GM19099 (cell line): ENCODE measurements around the gene GARS1.
A peak's percentile ranks its signal among the peaks of the same experiment; 100 is the strongest.

ENCODE experiments used
- POLR2A ChIP-seq: IDR thresholded peaks from 3 replicates; pipeline ENCODE4 v1.6.1; 2011; ENCODE audit warnings: low read depth; ENCODE audit not compliant: insufficient read length; ENCODE audit errors: extremely low read depth

Gene GARS1

GRCh38 chr7:30594540-30595435 is at the start of gene GARS1:
TSS of gene GARS1 (plus strand) at chr7:30594878. CDS start at chr7:30594922, 44 bp downstream.
- TF ChIP-seq POLR2A = peak; percentile 98

GRCh38 chr7:30545791-30546555 is 48.7 kb upstream of the GARS1 start:
- no peak for TF ChIP-seq POLR2A

GRCh38 chr7:30546596-30546995 is 48.1 kb upstream of the GARS1 start:
- no peak for TF ChIP-seq POLR2A

- no peak for TF ChIP-seq POLR2A
Observed at GRCh38 chr7:30548845-30549244, 45.8 kb upstream of the GARS1 start.

GRCh38 chr7:30549931-30550493 is 44.7 kb upstream of the GARS1 start:
- no peak for TF ChIP-seq POLR2A

- no peak for TF ChIP-seq POLR2A
Observed at GRCh38 chr7:30552330-30552729, 42.3 kb upstream of the GARS1 start.

GRCh38 chr7:30553141-30553540 is 41.5 kb upstream of the GARS1 start:
- no peak for TF ChIP-seq POLR2A

- TF ChIP-seq POLR2A = no peak
Observed at GRCh38 chr7:30553546-30553945, 41.1 kb upstream of the GARS1 start.

- no peak for TF ChIP-seq POLR2A
Observed at GRCh38 chr7:30555525-30555924, 39.2 kb upstream of the GARS1 start.

- no peak for TF ChIP-seq POLR2A
Observed at GRCh38 chr7:30556840-30557239, 37.8 kb upstream of the GARS1 start.

GRCh38 chr7:30557245-30557644 is 37.4 kb upstream of the GARS1 start:
- TF ChIP-seq POLR2A = no peak

GRCh38 chr7:30559611-30560010 is 35.1 kb upstream of the GARS1 start:
- TF ChIP-seq POLR2A = no peak

- TF ChIP-seq POLR2A = no peak
Observed at GRCh38 chr7:30561389-30561788, 33.3 kb upstream of the GARS1 start.

GRCh38 chr7:30562498-30562897 is 32.2 kb upstream of the GARS1 start:
- no peak for TF ChIP-seq POLR2A

GRCh38 chr7:30562909-30563308 is 31.8 kb upstream of the GARS1 start:
- TF ChIP-seq POLR2A = no peak
